Breast epithelium (tissue), 4 donors: ENCODE measurements around the gene TJP2. TPM values are rescaled to one million over a fixed set of nuclear protein-coding genes. Genes with fewer than 3 reads are reported as not detected.

ENCODE experiments used
- DNase-seq, 2 donors: peaks; one replicate each; pipeline ENCODE4 v3.0.0-alpha.2; 2019; ENCODE audit warnings: low spot score in 2 of 2
- H3K27ac ChIP-seq, 2 donors: fragments of 200-600 bp; sonication (generic) in 1 of 2; one replicate each; pipeline ENCODE4 v1.5.1; 2016 to 2019; ENCODE audit warnings: mild to moderate bottlenecking in 1 of 2
- H3K27me3 ChIP-seq, 2 donors: fragments of 200-600 bp; sonication (generic) in 1 of 2; one replicate each; pipeline versions ENCODE4 v1.5.1 to v1.6.0; 2017 to 2019; ENCODE audit warnings: control low read depth in 1 of 2, mild to moderate bottlenecking in 1 of 2
- H3K36me3 ChIP-seq: fragments of 200-600 bp; one replicate; pipeline ENCODE4 v1.5.1; 2019
- H3K4me1 ChIP-seq, 2 donors: fragments of 200-600 bp; sonication (generic); one replicate each; pipeline ENCODE4 v1.5.1; 2016 to 2019; ENCODE audit warnings: control low read depth in 1 of 2
- H3K4me3 ChIP-seq, 3 donors: fragments of 200-600 bp; sonication (generic); 1 replicate in 2 of 3; 2 replicates in 1 of 3; pipeline ENCODE4 v1.5.1; 2016 to 2019; ENCODE audit warnings: mild to moderate bottlenecking in 3 of 3, moderate library complexity in 2 of 3
- H3K9me3 ChIP-seq, 2 donors: fragments of 200-600 bp; sonication (generic) in 1 of 2; one replicate each; pipeline ENCODE4 v1.5.1; 2016 to 2019; ENCODE audit warnings: control low read depth in 1 of 2
- POLR2A ChIP-seq: fragments of 450-650 bp; IDR thresholded peaks from one replicate; pipeline ENCODE4 v1.6.1; 2016; ENCODE audit warnings: antibody characterized with exemption, mild to moderate bottlenecking, moderate library complexity
- POLR2AphosphoS5 ChIP-seq, 3 donors: sonication (generic); formaldehyde crosslinking; IDR thresholded peaks; one replicate each; pipeline ENCODE4 v1.6.1; 2017; ENCODE audit warnings: antibody characterized with exemption in 3 of 3
- intact Hi-C: fragments of 100-400 bp; cut with DNase I; formaldehyde crosslinking; loops from one replicate; pipeline ENCODE4 v1.15.1; 2023; ENCODE audit warnings: low total_unique reads
- total RNA-seq, 3 donors: library from RNA; depleted of rRNA; stranded (reverse); fragments of >200 nt; gene quantifications; one replicate each; pipeline ENCODE4 v1.1.0, GENCODE V29; 2016
- TF ChIP-seq, protein P1 (sequence below), 3 donors: fragments of 450-650 bp; IDR thresholded peaks; one replicate each; pipeline ENCODE4 v1.5.1; 2016 to 2017; ENCODE audit warnings: antibody characterized with exemption in 3 of 3, mild to moderate bottlenecking in 3 of 3, moderate library complexity in 3 of 3

The TJP2 gene
- total RNA-seq, 3 donors from 2014 or later: 85.2 to 125 (median 108) TPM

- H3K27ac ChIP-seq: no peak overlapping the region
These were observed 18.1 kb downstream of the TJP2 start for GRCh38 chr9:69192214-69192613.

DNA sequence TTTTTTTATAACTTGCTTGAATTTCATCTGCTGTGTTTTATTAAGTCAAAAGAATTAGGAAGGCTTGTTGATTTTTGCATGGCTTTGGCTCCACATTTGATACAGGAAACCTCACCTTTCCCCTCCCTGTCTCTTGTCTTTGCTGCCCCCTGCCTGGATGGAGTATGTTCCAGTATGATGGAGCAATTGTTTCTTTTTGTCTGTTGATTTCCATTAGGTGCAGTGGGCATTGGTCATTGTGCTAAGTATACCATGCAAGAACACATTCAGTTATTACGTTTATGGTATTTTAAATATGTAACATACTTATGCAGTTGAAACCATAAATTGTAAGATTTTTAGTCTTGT is 19.6 kb downstream of the TJP2 start:
- Histone ChIP-seq H3K4me1 (no peaks in the 10 kb centered on the region), H3K36me3 (no peaks in the 10 kb centered on the region), H3K9me3 (no peaks in the 10 kb centered on the region), H3K4me3 (no peak overlapping the region), H3K27me3 (no peaks in the 10 kb centered on the region), H3K27ac (no peak overlapping the region)
- intact Hi-C loops: loop anchor here (10.0 kb wide), 1 partner anchor 139 kb away; no protein-coding TSS in a partner anchor
- DNase-seq: no peak
- no peak for TF ChIP-seq POLR2AphosphoS5 (IDR thresholded peaks at IDR 0.05)
- TF ChIP-seq POLR2A: no peak
- TF ChIP-seq, protein P1, sequence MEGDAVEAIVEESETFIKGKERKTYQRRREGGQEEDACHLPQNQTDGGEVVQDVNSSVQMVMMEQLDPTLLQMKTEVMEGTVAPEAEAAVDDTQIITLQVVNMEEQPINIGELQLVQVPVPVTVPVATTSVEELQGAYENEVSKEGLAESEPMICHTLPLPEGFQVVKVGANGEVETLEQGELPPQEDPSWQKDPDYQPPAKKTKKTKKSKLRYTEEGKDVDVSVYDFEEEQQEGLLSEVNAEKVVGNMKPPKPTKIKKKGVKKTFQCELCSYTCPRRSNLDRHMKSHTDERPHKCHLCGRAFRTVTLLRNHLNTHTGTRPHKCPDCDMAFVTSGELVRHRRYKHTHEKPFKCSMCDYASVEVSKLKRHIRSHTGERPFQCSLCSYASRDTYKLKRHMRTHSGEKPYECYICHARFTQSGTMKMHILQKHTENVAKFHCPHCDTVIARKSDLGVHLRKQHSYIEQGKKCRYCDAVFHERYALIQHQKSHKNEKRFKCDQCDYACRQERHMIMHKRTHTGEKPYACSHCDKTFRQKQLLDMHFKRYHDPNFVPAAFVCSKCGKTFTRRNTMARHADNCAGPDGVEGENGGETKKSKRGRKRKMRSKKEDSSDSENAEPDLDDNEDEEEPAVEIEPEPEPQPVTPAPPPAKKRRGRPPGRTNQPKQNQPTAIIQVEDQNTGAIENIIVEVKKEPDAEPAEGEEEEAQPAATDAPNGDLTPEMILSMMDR (IDR thresholded peaks at IDR 0.05): no peak

More at GRCh38 chr9:69192214-69192613, 18.1 kb downstream of the TJP2 start:
- H3K4me1 ChIP-seq: no peaks in the 10 kb centered on the region
- no peak for TF ChIP-seq POLR2AphosphoS5 (IDR thresholded peaks at IDR 0.05)
- TF ChIP-seq, protein P1 (IDR thresholded peaks at IDR 0.05): no peak
- no peak for TF ChIP-seq POLR2A
- no peak for DNase-seq
- H3K27me3 ChIP-seq: no peaks in the 10 kb centered on the region
- H3K36me3 ChIP-seq: no peaks in the 10 kb centered on the region
- no peaks in the 10 kb centered on the region for H3K9me3 ChIP-seq
- no peak overlapping the region for H3K4me3 ChIP-seq
- intact Hi-C loops: loop anchor here (10.0 kb wide), 1 partner anchor 137 kb away; no protein-coding TSS in a partner anchor

DNA sequence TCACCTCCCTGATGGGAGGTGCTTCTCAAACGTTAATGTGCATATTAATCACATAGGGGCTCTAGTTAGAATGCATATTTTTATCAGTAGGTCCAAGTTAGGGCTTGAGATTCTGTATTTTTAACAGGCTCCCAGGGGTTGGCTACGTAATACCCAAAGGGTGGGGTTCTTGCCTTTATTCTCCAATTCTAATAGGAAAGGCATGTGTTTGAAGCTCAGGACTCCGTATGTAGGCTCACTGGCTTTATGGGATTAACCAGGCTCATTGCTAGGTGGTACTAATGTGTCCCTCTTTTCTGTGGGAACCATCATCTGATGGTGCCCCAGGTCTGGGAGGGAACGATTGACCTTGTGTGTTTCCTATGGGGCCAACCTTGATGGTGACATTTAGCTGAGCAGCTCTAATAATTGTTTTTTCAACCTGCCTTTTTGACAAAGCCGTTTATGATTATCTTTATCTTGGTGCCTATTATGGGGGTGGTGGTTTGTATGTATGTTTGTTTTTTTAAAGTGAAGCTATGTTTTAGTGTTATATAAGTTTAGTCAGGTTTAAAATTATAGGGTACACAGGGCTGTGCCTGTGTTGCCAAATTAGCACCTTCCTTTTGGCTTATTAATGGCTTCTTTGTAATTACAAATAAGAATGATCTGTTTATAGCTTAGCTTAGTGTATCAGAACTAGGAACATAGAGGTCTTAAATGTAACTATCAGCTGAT is 20.8 kb downstream of the TJP2 start:
- intact Hi-C loops: loop anchor here (10.0 kb wide), 1 partner anchor 140 kb away; no protein-coding TSS in a partner anchor
- Histone ChIP-seq H3K27me3 (no peaks in the 10 kb centered on the region), H3K4me3 (no peak overlapping the region), H3K9me3 (no peaks in the 10 kb centered on the region), H3K36me3 (no peaks in the 10 kb centered on the region), H3K4me1 (no peaks in the 10 kb centered on the region), H3K27ac (no peak overlapping the region)
- TF ChIP-seq, protein P1 (IDR thresholded peaks at IDR 0.05): no peak
- no peak for TF ChIP-seq POLR2AphosphoS5 (IDR thresholded peaks at IDR 0.05)
- DNase-seq: no peak

GRCh38 chr9:69195668-69196067 is 21.6 kb downstream of the TJP2 start:
- H3K4me3 ChIP-seq: no peak overlapping the region
- TF ChIP-seq POLR2A (no peak), POLR2AphosphoS5 (IDR thresholded peaks at IDR 0.05) (no peak)
- TF ChIP-seq, protein P1 (IDR thresholded peaks at IDR 0.05): no peak
- no peak for DNase-seq
- H3K27ac ChIP-seq: no peak overlapping the region
- H3K4me1 ChIP-seq: no peaks in the 10 kb centered on the region
- no peaks in the 10 kb centered on the region for H3K27me3 ChIP-seq
- intact Hi-C loops: loop anchor here (10.0 kb wide), 1 partner anchor 141 kb away; no protein-coding TSS in a partner anchor
- H3K36me3 ChIP-seq: no peaks in the 10 kb centered on the region
- no peaks in the 10 kb centered on the region for H3K9me3 ChIP-seq

- H3K9me3 ChIP-seq: no peaks in the 10 kb centered on the region
- H3K27me3 ChIP-seq: no peaks in the 10 kb centered on the region
- H3K36me3 ChIP-seq: no peaks in the 10 kb centered on the region
- intact Hi-C loops: loop anchor here (10.0 kb wide), 1 partner anchor 143 kb away; no protein-coding TSS in a partner anchor
- no peaks in the 10 kb centered on the region for H3K4me1 ChIP-seq
- H3K4me3 ChIP-seq: no peak overlapping the region
- DNase-seq: no peak
- H3K27ac ChIP-seq: no peak overlapping the region
- TF ChIP-seq POLR2AphosphoS5 (IDR thresholded peaks at IDR 0.05) (no peak), POLR2A (no peak)
- TF ChIP-seq, protein P1 (IDR thresholded peaks at IDR 0.05): no peak
These were observed 23.6 kb downstream of the TJP2 start for GRCh38 chr9:69197687-69198086.
